GM12891 (cell line): ENCODE measurements around the gene STC2.

Source experiments
- DNase-seq: peaks from one replicate; pipeline ENCODE4 v3.0.0; 2011; ENCODE audit warnings: low spot score; ENCODE audit not compliant: insufficient read length
- FAIRE-seq: peaks from 2 replicates; lab custom pipeline; 2011; peaks lifted over from hg19 to GRCh38; lab: Jason Lieb, UNC
- PAX5 ChIP-seq: IDR thresholded peaks from 2 replicates; pipeline ENCODE4 v1.6.1; 2011; ENCODE audit warnings: low read length, moderate library complexity, mild to moderate bottlenecking; ENCODE audit not compliant: insufficient read depth, severe bottlenecking
- POLR2A ChIP-seq: IDR thresholded peaks from 2 replicates; pipeline ENCODE4 v1.6.1; 2011; ENCODE audit warnings: low read depth, low read length, control low read depth
- POLR2AphosphoS5 ChIP-seq: IDR thresholded peaks from 2 replicates; pipeline ENCODE4 v1.6.1; 2011; ENCODE audit warnings: low read depth, low read length, control low read depth
- POU2F2 ChIP-seq: IDR thresholded peaks from 2 replicates; pipeline ENCODE4 v1.6.1; 2011; ENCODE audit warnings: low read depth, mild to moderate bottlenecking, control low read depth, low read length, moderate library complexity
- SPI1 ChIP-seq: IDR thresholded peaks from 2 replicates; pipeline ENCODE4 v1.6.1; 2011; ENCODE audit warnings: low read depth, low read length, control low read depth
- TAF1 ChIP-seq: IDR thresholded peaks from 2 replicates; pipeline ENCODE4 v1.6.1; 2011; ENCODE audit warnings: low read depth, low read length, control low read depth

Gene STC2

DNA sequence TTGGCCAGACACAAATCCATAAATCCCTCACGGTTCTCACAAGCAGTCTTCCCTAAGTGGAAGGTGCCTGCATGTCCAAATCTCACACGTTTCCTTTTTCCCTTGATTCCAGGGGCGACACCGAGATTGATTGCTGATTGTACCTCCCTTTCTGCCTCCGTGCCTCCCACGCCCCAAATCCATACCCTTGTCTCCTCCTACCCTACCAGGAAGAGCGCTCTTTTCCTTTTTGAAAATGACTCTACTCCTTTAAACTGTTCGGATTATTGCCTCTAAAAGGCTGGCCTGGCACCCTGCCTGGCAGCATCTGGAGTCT, 4.5 kb downstream of the STC2 start:
- DNase-seq (no peak), FAIRE-seq (no peak)
- TF ChIP-seq TAF1 (no peak), POLR2A (no peak), POU2F2 (no peak), PAX5 (no peak), SPI1 (no peak), POLR2AphosphoS5 (no peak)

DNA sequence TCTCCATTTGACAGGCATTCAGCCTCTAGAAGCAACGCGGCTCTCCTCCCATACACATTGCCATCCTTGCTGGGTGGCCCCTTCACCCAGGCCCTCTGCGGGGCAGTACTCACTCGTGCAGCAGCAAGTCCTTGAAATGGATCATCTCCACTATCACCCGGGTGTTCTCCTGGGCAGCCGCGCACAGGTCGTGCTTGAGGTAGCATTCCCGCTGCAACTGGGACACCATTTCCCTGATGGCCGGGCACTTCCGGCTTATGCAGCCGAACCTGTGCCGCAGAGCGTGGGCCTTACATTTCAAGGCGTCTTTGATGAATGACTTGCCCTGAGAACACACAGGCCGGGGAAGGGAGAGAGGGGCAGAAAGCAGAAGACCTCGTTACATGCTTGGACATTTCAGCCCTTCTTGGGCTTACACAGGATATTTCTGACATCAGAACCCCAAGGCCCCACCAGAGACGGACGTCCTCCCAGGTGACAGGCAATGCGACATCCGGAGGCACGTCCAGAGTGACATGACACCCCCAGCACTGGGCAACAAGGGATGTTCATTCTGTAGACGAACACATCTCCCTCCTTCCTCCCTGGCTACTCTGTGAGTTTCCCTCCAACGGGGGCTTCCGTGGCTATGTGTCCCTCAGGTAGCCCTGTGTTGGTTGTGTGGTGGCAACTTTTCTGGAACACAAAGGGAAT, 5.0 kb downstream of the STC2 start:
- no peak for TF ChIP-seq POU2F2
- no peak for TF ChIP-seq TAF1
- TF ChIP-seq POLR2A, result no peak
- no peak for TF ChIP-seq POLR2AphosphoS5
- no peak for TF ChIP-seq PAX5
- TF ChIP-seq SPI1, result no peak
- FAIRE-seq (no peak), DNase-seq (no peak)

DNA sequence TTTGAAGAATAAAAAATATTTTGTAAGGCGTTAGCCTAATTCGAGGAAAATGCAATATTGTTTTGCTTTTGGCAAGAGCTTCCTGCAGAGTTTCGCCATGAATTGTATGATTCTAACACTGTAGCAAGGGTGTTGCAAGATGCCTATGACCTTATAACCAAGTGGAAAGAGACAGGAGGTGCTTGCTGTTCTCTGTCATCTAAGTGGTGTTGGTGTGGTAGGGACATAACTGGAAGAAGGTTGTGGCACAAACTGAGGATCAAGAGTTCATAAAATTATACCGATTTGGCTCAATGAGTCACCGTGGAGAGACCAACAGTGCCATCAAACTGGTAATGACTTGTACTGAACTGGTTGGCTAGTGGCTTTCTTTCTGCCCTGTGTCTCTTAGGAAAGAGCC, 6.3 kb downstream of the STC2 start:
- no peak for TF ChIP-seq TAF1
- no peak for TF ChIP-seq PAX5
- no peak for TF ChIP-seq SPI1
- no peak for TF ChIP-seq POLR2AphosphoS5
- TF ChIP-seq POU2F2, result no peak
- TF ChIP-seq POLR2A, result no peak
- no peak for FAIRE-seq
- no peak for DNase-seq

DNA sequence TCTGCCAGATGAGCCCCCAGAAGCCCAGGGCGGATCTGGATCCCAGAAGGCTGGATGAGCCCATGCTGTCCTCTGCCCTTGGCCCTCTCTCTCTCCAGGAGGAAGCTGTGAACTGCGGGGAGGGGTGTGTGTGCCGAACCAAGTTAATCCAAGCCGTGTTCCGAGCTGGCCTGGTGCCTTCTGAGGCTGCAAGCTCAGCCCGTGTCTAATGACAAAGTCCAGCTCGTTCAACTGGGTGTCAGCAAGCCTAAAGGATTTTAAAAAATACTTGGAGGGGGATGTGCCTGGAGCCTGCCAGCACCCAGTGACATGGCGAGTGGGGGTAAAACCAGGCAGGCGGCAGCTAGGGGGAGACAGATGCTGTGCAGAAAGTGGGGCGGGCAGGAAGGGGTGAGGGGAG, 8.0 kb downstream of the STC2 start:
- no peak for TF ChIP-seq POU2F2
- TF ChIP-seq SPI1, result no peak
- no peak for TF ChIP-seq TAF1
- no peak for TF ChIP-seq POLR2AphosphoS5
- no peak for TF ChIP-seq POLR2A
- TF ChIP-seq PAX5, result no peak
- FAIRE-seq, result no peak
- no peak for DNase-seq

DNA sequence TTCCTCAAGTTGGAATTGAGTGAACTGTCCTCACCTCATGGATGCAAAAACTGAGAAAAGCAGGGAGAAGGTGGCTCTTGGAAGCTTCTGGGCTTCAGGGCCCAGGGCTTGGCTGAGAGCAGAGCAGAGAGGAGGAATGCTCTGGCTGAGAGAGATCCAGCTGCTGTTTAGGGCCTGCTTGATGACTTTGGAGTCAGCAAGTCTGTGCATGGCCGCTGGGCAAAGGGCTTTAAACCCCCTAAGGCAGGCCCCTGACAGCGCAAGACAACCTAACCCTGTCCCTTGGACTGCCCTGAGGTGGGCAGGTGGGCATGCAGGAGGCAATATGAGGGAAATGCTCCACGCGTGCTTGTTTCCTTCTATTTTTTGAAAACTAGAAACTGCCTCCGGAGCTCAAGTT, 8.6 kb downstream of the STC2 start:
- no peak for FAIRE-seq
- TF ChIP-seq SPI1 (no peak), POU2F2 (no peak), PAX5 (no peak), POLR2A (no peak), POLR2AphosphoS5 (no peak), TAF1 (no peak)
- no peak for DNase-seq

DNA sequence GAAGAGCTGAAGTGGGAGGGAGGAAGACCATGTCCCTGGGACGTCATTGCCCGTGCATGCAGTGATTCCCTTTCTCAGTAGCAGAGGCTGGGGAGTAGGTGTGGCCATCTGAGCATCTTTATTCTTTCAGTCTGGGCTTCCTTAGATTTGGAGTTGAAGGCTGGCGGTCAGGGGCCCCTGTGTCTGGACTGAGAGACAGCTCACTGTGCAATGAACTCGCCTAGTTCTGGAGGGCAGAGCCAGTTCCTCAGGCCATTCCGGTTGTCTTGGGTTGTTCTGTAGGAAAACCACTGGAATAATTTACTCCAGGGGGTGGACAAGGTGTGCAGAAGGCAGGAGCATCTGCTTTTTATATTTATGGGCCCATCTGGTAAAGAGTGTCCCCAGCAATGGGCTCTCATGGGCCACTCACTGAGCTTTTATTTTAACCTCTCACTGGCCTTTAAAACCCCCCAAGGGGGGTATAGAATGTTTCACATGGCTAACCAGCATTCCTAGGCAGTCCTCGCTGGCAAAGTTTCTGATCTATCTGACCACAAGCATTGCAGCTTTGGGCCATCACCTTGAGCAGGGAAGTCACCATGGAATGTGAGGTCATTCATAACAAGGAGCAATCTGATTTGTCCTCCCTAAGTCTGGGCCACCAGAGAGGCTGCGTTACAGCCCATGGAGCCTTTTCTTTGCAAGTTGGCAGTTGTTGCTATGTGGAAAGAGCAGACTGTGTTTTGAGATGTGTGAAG, 9.2 kb downstream of the STC2 start:
- FAIRE-seq (no peak), DNase-seq (no peak)
- TF ChIP-seq POU2F2, result no peak
- TF ChIP-seq PAX5, result no peak
- TF ChIP-seq SPI1, result no peak
- TF ChIP-seq POLR2A, result no peak
- TF ChIP-seq TAF1, result no peak
- TF ChIP-seq POLR2AphosphoS5, result no peak

DNA sequence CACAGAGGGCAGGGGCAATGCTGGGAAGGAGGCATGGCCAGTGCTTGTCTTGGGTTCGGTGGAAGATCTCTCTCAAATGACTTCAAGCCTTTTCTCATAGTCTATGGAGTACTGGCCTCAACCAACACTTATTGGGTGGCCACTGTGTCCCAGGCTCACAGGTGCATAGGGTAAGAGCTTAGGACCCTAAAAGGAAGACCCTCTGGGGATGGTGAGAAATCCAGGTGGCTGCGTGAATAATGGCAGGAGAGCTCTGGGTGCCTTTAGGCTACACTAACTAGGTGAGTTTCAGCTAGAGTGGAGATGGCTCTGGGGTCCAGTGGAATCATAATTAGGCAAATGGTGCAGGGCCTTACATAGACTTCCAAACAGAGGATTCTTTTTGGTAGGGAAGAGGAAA, 9.9 kb downstream of the STC2 start:
- TF ChIP-seq TAF1, result no peak
- no peak for FAIRE-seq
- no peak for DNase-seq

DNA sequence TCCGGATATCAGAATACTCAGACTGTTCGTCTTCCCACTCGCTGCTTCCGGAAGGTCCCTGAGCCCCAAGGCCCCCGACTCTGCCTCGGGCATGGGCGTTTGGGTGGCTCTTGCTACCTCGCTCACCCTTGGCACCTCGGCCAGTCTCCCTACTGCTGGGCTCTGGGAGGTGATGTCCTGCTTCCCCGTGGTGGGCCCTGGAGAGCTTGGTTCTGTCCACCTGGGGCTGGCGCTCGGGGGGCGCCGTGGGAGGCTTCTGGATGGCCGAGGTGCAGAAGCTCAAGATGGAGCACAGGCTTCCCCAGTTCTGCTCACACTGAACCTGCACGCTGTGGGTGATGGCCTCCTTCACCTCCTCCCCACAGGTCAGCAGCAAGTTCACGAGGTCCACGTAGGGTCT, 10.4 kb downstream of the STC2 start:
- DNase-seq (no peak), FAIRE-seq (no peak)
- no peak for TF ChIP-seq POLR2AphosphoS5

DNA sequence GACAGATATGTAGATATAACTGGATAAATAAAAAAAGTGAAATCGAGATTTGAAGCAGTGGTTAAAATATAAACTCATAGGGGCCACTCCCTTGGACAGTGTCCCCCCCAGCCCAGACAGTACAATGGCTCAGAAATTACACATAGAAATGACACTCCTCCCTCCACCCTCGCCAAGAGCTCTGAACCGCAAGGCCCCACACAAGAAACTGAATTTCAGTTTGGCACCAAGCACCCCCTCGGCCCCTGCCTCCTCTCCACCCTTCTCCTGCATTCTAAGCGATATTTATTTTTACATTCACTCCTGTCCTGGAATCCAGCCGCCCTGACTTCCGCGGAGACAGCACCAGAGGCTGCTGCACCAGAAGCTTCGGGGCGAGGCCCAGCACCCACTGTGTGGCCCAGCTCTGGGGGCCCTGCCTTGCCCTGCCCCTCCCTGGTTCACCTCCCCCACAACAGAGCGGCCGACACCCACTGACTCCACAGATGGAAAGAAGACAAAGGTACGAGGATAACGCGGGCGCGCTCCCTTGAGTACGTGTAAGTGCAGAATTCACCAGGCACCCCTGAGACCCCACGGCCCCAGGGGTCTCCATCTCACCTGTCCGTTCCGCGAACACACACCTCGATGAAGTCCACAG, 11.0 kb downstream of the STC2 start:
- no peak for TF ChIP-seq POU2F2
- TF ChIP-seq SPI1, result no peak
- no peak for TF ChIP-seq POLR2A
- TF ChIP-seq PAX5, result no peak
- TF ChIP-seq TAF1, result no peak
- TF ChIP-seq POLR2AphosphoS5, result no peak
- FAIRE-seq, result no peak
- no peak for DNase-seq

DNA sequence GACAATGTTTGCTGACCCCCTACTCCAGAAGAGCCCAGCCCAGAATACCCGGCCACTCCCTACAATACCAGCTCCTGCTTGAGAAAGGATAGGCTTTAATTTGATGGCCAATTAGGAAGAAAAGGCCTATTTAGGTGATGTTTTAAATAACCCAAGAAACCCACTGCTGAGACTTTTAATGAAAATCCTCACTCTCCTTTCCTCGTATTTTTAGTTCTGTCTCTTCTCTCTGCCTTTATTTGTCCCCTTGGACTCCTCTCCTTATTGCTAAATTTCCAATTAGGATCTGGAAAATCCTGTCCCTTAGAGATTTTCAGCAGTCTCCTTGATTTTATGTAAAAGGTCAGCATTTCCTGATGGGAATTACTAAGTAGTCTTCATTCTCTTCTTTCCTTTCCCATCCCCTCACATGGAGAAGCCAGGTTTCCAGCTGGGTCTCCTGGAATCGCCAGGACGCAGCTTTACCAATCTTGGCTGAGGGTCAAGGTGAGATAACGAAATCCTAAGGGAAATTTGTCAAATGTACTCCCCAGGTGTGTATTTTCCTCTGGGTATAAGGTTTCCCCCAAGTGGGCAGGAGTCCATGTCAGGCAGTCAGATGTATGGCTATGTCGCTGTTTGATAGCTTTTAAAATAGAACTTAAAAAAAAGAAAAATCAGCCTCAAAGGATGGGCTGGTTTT, 11.7 kb downstream of the STC2 start:
- TF ChIP-seq PAX5 (no peak), POLR2A (no peak)
- no peak for DNase-seq
- no peak for FAIRE-seq

DNA sequence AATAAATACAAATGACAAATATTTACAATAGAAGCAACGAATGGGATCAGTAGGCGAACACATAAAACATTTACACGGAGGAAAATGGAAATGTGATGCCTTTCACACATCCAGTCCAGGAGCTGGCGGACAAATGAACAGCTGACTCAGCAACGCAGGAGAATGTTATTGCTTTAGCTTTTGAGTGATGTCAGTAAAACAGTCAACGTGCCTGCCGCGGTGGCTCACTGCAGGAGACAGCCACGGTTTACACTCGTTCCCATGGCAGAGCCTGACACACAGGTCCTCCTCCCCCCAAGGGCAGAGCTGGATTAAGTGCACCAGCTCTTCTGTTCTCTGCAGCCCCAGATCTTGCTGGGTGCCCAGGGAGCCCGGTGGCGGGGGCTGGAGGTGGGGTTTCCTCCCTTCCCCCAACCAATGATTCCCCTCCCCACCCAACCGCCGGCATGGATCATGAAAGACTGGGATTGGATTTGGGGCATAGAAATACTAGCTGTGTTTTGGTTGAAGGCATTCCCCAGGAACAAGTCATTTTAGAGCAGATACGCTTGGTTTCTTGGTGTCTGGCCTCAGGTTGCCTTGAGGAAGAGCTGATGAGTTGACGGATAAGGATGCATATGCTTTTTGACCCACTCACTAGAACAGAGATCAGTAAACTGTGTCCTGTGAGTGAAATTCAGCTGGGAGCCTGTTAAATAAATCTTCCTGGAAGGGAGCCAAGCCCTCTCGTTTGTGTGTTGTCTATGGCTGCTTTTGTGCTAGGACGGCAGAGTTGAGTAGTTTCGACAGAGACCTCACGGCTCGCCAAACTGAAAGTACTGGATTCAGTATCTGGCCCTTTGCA, 12.5 kb downstream of the STC2 start:
- DNase-seq (no peak), FAIRE-seq (no peak)
- TF ChIP-seq POLR2A, result no peak
- no peak for TF ChIP-seq PAX5
- no peak for TF ChIP-seq SPI1
- no peak for TF ChIP-seq POU2F2
- no peak for TF ChIP-seq POLR2AphosphoS5
- no peak for TF ChIP-seq TAF1
